HUDEP-2 (cell line): ENCODE results near the gene SIRT4.
"Not testable (repeated sequence)": the region's sequence is repeated elsewhere in the genome, so short reads cannot be mapped to it uniquely, and the experiment has no call there.

Experiments used
- DNase-seq, 76 experiments: peaks; one replicate each; lab custom pipeline; 2025; ENCODE audit not compliant: unreplicated experiment in 76 of 76; lab: John Stamatoyannopoulos, UW

SIRT4 gene, protein sequence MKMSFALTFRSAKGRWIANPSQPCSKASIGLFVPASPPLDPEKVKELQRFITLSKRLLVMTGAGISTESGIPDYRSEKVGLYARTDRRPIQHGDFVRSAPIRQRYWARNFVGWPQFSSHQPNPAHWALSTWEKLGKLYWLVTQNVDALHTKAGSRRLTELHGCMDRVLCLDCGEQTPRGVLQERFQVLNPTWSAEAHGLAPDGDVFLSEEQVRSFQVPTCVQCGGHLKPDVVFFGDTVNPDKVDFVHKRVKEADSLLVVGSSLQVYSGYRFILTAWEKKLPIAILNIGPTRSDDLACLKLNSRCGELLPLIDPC

GRCh38 chr12:120301962-120302815 lies at the start of gene SIRT4:
Gene SIRT4 (plus strand): TSS chr12:120302321. CDS start chr12:120303562, 1,241 bp downstream.
- DNase-seq, result peak in 74 of 76 experiments; percentile 12 to 91 (median 76)

DNA sequence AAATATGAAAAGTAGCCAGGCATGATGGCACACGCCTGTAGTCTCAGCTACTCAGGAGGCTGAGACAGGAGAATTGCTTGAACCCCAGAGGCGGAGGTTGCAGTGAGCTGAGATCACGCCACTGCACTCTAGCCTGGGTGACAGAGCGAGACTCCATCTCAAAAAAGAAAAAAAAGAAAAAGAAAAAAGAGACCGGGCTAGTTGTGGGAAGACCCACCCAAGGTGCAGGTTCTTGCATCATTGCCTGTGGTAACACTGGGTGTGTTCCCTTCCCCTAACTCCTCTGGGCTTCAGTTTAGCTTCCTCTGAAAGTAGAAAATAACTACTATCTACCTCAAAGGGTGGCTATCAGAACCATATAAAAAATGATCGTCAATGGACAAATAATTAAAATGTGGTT lies 48.8 kb upstream of the SIRT4 start:
- DNase-seq, result not testable (repeated sequence)

DNA sequence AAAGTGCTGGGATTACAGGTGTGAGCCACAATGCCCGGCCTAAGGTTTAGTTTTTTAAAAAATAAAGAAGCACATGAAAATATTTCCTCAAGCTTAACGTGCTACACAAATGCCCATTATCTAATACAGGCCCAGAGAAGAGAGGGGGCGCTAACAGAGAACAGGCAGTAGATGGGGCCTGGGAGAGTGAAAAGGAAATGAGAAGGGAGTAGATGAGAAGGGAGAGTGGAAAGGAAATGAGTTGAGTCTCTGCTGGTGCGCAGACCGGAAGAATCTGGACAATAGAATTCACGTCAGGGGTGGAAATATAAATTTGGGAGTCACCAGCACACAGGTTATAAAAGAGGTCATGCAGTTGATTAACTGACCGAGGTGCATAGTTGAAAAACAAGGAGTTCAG lies 47.3 kb upstream of the SIRT4 start:
- DNase-seq, result no peak

DNA sequence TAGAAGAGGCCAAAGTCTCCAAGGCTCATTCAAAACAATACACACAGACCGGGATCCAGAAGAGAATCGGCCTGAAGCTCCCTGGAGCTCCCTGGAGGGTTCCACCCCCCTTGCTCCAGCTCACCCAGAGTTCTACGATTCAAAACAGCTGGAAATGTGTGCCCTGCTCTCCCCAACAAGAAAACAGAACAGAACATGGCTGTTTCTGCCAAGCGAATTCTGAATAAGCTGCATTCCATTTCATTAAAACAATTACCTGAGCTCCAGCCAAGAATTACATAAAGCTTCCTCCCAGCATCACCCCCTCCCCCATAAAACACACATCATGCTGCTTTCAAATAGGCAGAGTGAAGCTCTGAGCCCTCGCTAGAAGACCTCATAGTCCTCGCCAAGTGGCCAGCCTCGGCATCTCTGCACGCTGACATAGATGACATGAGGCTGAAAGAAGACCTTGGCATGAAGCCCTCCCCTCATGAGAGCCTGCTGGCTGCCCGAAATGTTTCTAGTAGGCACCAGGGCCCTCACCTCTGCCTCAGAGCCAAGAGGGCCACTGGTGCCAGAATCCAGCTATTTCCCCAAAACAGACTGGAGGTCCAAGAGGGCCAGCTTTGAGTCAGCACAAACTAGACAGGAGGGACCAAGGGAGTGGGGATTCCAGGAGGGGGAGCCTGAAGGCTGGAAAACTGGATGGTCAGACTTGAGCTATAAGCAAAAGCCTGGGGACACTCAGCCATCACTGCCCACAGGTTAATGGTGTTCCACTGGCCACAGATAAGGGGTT lies 44.9 kb upstream of the SIRT4 start:
- no peak for DNase-seq

DNA sequence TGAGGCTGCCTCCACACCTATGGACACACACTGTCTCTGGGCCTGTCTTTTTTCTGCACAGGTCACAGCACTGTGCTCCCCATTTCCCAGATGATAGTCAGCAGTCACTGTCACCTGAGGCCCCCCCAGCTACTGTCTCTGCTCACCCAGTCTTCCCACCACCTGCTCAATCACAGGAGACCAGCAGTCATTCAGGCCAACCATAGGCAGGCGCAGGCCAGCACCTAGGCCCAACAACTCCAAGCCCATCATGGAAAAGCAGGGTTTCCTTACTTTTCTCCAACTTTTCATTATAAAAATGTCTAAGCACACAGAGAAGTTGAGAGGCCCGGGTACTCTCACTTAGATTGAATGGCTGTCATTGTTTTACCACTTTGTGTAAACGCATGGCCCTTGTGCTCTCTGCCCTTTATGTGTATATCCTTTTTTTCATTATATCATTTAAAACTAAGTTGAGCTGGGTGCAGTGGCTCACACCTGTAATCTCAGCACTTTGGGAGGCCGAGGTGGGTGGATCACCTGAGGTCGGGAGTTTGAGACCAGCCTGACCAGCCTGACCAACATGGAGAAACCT lies 43.7 kb upstream of the SIRT4 start:
- no peak for DNase-seq

DNA sequence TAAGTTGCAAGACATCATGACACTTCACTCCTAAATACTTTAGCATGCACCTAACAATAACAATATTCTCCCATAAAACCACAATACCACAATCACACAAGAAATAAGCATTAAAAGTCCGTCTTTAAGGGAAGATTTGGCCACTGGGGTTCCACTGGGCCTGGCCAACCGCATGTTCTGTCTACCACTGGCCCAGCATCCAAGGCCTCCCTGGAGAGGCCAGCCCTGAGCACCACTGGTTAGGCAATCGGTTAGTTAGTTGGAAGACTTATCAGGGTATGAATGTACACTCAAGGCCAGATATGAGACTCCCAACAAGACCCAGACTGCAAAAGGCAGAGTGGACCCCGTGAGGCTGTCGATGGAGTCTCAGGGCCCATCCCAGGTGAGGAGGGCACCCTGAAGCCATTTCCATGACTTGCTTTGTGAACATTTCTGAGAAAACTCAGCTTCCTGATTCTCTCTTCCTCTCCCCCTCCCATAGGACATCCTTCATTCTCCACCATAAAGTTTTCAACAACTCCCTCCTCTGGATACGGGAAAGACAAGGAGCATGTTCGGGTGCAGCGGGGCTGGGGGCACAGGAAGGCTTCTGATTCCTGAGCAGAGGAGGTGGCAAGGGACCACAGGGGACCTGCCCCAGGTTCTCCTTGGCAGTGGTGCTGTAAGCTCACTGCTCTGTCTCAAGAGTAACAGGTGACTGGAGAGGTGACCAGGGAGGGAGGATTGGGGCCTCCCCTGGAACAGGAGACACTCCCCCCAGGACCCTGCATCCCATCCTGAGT lies 42.5 kb upstream of the SIRT4 start:
- no peak for DNase-seq

GRCh38 chr12:120260607-120261006 lies 41.5 kb upstream of the SIRT4 start:
- DNase-seq, result no peak

GRCh38 chr12:120261951-120262851 lies 39.9 kb upstream of the SIRT4 start:
- no peak for DNase-seq

GRCh38 chr12:120262852-120263747 lies 39.0 kb upstream of the SIRT4 start:
- no peak for DNase-seq

DNA sequence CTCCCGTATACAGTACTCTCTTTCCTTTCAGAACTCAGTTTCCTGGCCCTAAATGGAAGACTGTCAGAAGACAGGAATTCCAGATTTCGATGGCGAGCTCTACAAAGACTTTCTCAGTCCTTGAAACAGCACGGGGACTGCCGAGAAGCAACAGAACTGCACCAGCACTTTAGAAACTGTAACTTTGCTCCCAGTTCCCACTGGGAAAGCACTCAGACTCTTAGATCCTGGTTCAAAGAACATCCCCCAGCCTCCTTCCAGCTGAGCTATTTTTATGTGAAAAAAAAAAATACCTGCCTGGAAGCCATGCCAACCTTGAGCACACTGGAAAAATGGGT lies 38.4 kb upstream of the SIRT4 start:
- no peak for DNase-seq

DNA sequence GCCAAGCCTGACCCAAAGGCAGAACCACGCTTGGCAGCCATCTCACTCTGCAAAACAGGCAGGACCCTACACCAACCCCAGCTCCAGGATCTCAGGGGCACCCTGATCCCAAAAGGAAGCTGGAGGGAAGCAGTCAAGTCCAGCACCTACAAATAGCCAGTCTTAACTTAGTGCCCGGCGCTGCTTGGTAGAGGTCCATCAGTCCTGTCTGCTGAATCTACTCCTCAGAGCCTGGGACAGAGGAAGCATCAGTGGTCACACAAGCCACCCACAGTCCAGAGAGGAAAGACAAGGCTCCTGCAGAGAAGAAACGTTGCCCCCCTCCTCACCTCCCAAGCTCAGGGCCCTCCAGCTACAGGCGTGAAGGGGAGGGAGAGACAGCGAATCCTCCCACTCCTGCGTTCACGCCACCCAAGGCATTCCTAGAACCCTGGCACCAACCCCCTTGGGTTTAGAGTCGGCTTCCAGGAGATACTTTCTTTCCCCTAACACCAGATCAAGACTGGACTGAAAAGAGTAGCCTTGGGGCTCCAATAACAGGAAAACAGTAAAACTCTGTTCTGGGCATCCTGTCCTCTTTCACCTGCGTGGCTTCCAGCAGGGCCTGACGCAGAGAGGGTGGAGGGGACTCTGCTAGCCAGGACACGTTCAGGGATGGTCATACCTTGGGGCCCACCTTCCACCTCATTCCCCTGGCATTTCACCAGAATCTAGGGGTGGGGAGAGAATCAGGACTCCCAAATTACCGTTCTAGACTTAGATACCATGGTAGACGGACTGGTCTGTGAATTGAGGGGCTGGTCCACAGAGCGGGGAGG lies 37.8 kb upstream of the SIRT4 start:
- no peak for DNase-seq

DNA sequence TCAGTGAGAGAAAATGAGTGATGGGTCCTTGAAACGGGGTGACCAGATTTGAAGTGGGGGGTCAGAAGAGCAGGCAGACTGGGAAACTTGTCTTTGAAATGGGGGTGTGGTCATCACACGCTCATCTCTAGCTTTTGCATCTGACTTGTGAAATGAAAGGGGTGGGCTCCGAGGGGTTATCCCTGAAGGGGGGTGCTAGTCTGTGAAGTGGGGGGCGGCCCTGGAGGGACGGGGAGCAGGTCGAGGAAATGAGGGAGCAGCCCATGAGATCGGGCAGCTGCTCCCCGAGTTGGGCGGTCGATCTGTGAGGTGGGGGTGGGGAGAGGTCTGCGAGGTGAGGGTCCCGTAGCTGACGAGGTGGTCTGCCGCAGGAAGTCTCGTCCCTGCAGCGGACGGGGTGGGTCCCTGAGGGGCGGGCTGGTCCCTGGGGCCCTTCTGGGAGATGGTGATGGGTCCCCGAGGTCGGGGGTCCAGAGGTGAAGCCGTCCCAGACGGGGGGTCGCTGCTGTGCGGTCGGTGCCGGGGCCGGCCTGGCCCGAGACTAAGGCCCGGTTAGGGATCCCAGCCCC lies 37.1 kb upstream of the SIRT4 start:
- no peak for DNase-seq

GRCh38 chr12:120265473-120266179 lies 36.5 kb upstream of the SIRT4 start, which contains the start of gene PXN:
Gene PXN (minus strand): TSS chr12:120265730. CDS start chr12:120265629, 101 bp downstream.
- DNase-seq, result peak in 72 of 76 experiments; percentile 5 to 92 (median 74)

- DNase-seq, result no peak
Measured at GRCh38 chr12:120266180-120266870, 35.8 kb upstream of the SIRT4 start.

DNA sequence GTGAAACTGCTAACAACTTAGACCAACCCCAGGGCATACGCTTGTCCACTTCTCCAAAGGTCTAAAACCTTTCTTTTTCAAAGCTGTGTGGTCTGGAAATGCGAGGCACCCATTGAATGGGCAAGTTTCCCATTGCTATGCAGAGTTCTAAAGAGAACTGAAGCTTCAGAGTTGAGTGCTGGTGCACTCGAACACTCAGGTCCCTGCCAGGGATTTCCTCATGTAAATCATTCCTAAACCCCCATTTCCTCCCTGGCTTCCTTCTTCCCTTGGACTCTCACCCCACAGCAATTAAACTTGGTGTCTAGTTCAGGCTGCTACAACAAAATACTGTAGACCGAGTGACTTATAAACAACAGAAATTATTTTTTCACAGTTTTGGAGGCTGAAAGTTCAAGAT lies 34.4 kb upstream of the SIRT4 start:
- no peak for DNase-seq

- no peak for DNase-seq
Measured at GRCh38 chr12:120276734-120277133, 25.4 kb upstream of the SIRT4 start.
